Mesendoderm (in vitro differentiated cells): Measurements from ENCODE around the gene KCNQ5.
"Not testable (repeated sequence)": the region's sequence is repeated elsewhere in the genome, so short reads cannot be mapped to it uniquely, and the experiment has no call there.

Experiments
- DNase-seq: peaks from one replicate; pipeline ENCODE4 v3.0.0; 2013
- H2AK5ac ChIP-seq: 2 replicates; pipeline ENCODE4 v1.6.1; 2013; ENCODE audit warnings: low read length, inconsistent platforms
- H2BK120ac ChIP-seq: 2 replicates; pipeline ENCODE4 v1.6.1; 2013; ENCODE audit warnings: low read depth, mild to moderate bottlenecking, low read length, moderate library complexity, mixed read lengths
- H2BK15ac ChIP-seq: replicated peaks from 2 replicates; pipeline ENCODE4 v1.6.1; 2013; ENCODE audit warnings: low read depth, mild to moderate bottlenecking, moderate library complexity
- H2BK5ac ChIP-seq: 2 replicates; pipeline ENCODE4 v1.6.1; 2013; ENCODE audit warnings: low read length, inconsistent platforms
- H3K18ac ChIP-seq: 2 replicates; pipeline ENCODE4 v1.6.1; 2013; ENCODE audit warnings: mild to moderate bottlenecking, low read length, mixed read lengths
- H3K23ac ChIP-seq: one replicate; pipeline ENCODE4 v1.6.1; 2013; ENCODE audit warnings: low read length
- H3K27ac ChIP-seq: 2 replicates; pipeline ENCODE4 v1.5.1; 2013; ENCODE audit warnings: low read depth, mild to moderate bottlenecking, inconsistent platforms, low read length, moderate library complexity
- H3K27me3 ChIP-seq: 2 replicates; pipeline ENCODE4 v1.6.1; 2013; ENCODE audit warnings: low read length, control low read depth, mild to moderate bottlenecking, inconsistent platforms; ENCODE audit not compliant: insufficient read depth, poor library complexity
- H3K36me3 ChIP-seq: 2 replicates; pipeline ENCODE4 v1.6.1; 2013; ENCODE audit warnings: low read length, inconsistent platforms; ENCODE audit not compliant: control insufficient read depth, insufficient read depth
- H3K4ac ChIP-seq: one replicate; pipeline ENCODE4 v1.6.1; 2013; ENCODE audit warnings: low read depth, mild to moderate bottlenecking, low read length, moderate library complexity
- H3K4me1 ChIP-seq: 2 replicates; pipeline ENCODE4 v1.6.1; 2013; ENCODE audit warnings: low read depth, low read length, inconsistent platforms; ENCODE audit not compliant: control insufficient read depth
- H3K4me2 ChIP-seq: 2 replicates; pipeline ENCODE4 v1.6.1; 2013; ENCODE audit warnings: low read length
- H3K4me3 ChIP-seq: 2 replicates; pipeline ENCODE4 v1.5.1; 2013; ENCODE audit warnings: mild to moderate bottlenecking, low read length
- H3K56ac ChIP-seq: one replicate; pipeline ENCODE4 v1.6.1; 2013; ENCODE audit warnings: low read length
- H3K79me1 ChIP-seq: 2 replicates; pipeline ENCODE4 v1.6.1; 2013; ENCODE audit warnings: low read length, inconsistent platforms
- H3K79me2 ChIP-seq: 2 replicates; pipeline ENCODE4 v1.6.1; 2013; ENCODE audit warnings: mild to moderate bottlenecking, low read length; ENCODE audit not compliant: control insufficient read depth, insufficient read depth
- H3K9ac ChIP-seq: 2 replicates; pipeline ENCODE4 v1.6.1; 2013; ENCODE audit warnings: low read length, inconsistent platforms
- H4K5ac ChIP-seq: one replicate; pipeline ENCODE4 v1.6.1; 2013; ENCODE audit warnings: low read length
- H4K8ac ChIP-seq: one replicate; pipeline ENCODE4 v1.6.1; 2013; ENCODE audit warnings: low read depth, mild to moderate bottlenecking, control low read depth, low read length, moderate library complexity
- WGBS: extraction: QIAGEN DNeasy Blood & Tissue Kit; methylation state at CpG from one replicate; pipeline ENCODE4 v1.1.7; 2013; ENCODE audit warnings: low lambda C conversion rate, missing lambda C conversion rate; ENCODE audit not compliant: insufficient coverage; ENCODE audit errors: extremely low coverage; 5-methylcytosine and 5-hydroxymethylcytosine counted together

Gene KCNQ5

GRCh38 chr6:73180763-73181619, 559.1 kb downstream of the KCNQ5 start:
- H3K79me2 ChIP-seq = no peaks in the 10 kb centered on the region
- no peak overlapping the region for H3K4ac ChIP-seq
- no CpG with 5 or more reads among the region's 7 CpGs for WGBS
- H3K36me3 ChIP-seq = no peaks in the 10 kb centered on the region
- H3K27ac ChIP-seq = no peak overlapping the region
- H3K79me1 ChIP-seq = no peaks in the 10 kb centered on the region
- no peak overlapping the region for H4K8ac ChIP-seq
- no peak overlapping the region for H2BK15ac ChIP-seq
- no peak overlapping the region for H3K56ac ChIP-seq
- no peak overlapping the region for H2BK120ac ChIP-seq
- H3K4me3 ChIP-seq = no peak overlapping the region
- no peak overlapping the region for H3K9ac ChIP-seq
- no peak overlapping the region for H4K5ac ChIP-seq
- H2BK5ac ChIP-seq = no peak overlapping the region
- H2AK5ac ChIP-seq = no peak overlapping the region
- peak; percentile 54 for DNase-seq
- no peak overlapping the region for H3K18ac ChIP-seq
- no peaks in the 10 kb centered on the region for H3K4me1 ChIP-seq
- no peak overlapping the region for H3K4me2 ChIP-seq
- H3K27me3 ChIP-seq = no peaks in the 10 kb centered on the region
- H3K23ac ChIP-seq = no peak overlapping the region

DNA sequence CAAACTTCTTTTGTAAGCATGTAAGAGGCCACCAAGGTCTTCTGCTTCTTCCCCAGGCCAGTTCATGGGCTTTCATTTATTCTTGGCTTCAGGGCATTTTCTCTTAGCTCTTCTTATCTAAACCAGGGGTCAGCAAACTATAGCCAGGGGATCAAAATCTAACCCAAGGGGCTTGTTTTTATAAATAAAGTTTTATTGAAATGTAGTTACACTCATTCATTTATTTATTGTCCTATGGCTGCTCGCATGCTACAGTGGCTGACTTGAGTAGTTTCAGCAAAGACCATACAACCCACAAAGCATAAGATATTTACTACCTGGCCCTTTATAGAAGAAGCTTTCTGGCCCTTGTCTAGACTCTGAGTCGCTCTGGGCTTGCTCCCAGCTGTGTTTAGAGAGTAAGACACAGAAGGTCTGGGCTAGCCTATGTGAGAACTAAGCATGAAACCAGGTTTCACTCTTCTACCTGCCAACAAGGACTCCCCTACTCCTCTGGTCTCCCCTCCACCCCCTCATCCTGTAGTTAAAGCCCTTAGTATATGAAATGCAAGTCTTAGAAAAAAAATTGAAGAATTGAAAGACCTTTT, 560.2 kb downstream of the KCNQ5 start:
- H3K4me3 ChIP-seq = no peak overlapping the region
- H3K56ac ChIP-seq = no peak overlapping the region
- H3K79me1 ChIP-seq = no peaks in the 10 kb centered on the region
- H2AK5ac ChIP-seq = no peak overlapping the region
- WGBS = no CpG with 5 or more reads among the region's 2 CpGs
- no peak overlapping the region for H4K5ac ChIP-seq
- H3K36me3 ChIP-seq = no peaks in the 10 kb centered on the region
- H3K27ac ChIP-seq = no peak overlapping the region
- H3K23ac ChIP-seq = no peak overlapping the region
- no peak overlapping the region for H3K9ac ChIP-seq
- H2BK15ac ChIP-seq = no peak overlapping the region
- no peak overlapping the region for H3K4me2 ChIP-seq
- H3K27me3 ChIP-seq = no peaks in the 10 kb centered on the region
- H3K4ac ChIP-seq = no peak overlapping the region
- DNase-seq = no peak
- H4K8ac ChIP-seq = no peak overlapping the region
- H3K79me2 ChIP-seq = no peaks in the 10 kb centered on the region
- no peak overlapping the region for H3K18ac ChIP-seq
- H3K4me1 ChIP-seq = no peaks in the 10 kb centered on the region
- H2BK5ac ChIP-seq = no peak overlapping the region
- no peak overlapping the region for H2BK120ac ChIP-seq

DNA sequence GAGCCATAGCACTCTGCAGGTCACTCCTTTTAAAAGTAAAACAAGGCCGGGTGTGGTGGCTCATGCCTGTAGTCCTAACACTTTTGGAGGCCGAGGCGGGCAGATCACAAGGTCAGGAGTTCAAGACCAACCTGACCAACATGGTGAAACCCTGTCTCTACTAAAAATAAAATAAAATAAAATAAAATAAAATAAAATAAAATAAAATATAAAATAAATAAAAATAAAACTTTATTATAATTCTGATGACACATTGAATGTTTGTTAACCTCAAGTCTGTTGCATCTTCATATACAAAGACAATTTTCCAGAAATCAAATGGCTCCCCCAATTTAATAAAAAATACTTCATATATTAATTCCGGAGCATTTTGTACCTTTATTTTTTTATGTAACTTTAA, 571.4 kb downstream of the KCNQ5 start:
- not testable (repeated sequence) for H3K18ac ChIP-seq, H3K56ac ChIP-seq, H2BK120ac ChIP-seq, H2AK5ac ChIP-seq, H4K8ac ChIP-seq, H3K79me1 ChIP-seq, H4K5ac ChIP-seq, H3K9ac ChIP-seq, H3K4me3 ChIP-seq, H3K4ac ChIP-seq, DNase-seq, H2BK15ac ChIP-seq, H3K4me1 ChIP-seq, H3K79me2 ChIP-seq, H3K23ac ChIP-seq, H3K27ac ChIP-seq, H3K36me3 ChIP-seq, H2BK5ac ChIP-seq, H3K27me3 ChIP-seq, H3K4me2 ChIP-seq
- 100% methylated on average over 1 of the region's 4 CpGs for WGBS

GRCh38 chr6:73194744-73195143, 572.9 kb downstream of the KCNQ5 start:
- Histone ChIP-seq H3K79me1 (no peaks in the 10 kb centered on the region), H3K79me2 (no peaks in the 10 kb centered on the region), H3K36me3 (no peaks in the 10 kb centered on the region), H3K4me3 (no peak overlapping the region), H3K23ac (no peak overlapping the region), H3K18ac (no peak overlapping the region), H3K4me2 (no peak overlapping the region), H3K4ac (no peak overlapping the region), H2AK5ac (no peak overlapping the region), H4K5ac (no peak overlapping the region), H2BK15ac (no peak overlapping the region), H2BK120ac (no peak overlapping the region), H3K27me3 (no peaks in the 10 kb centered on the region), H3K56ac (no peak overlapping the region), H3K4me1 (no peaks in the 10 kb centered on the region), H3K27ac (no peak overlapping the region), H3K9ac (no peak overlapping the region), H4K8ac (no peak overlapping the region), H2BK5ac (no peak overlapping the region)
- DNase-seq = no peak
- WGBS = no CpG with 5 or more reads among the region's 7 CpGs

- no CpG with 5 or more reads among the region's 3 CpGs for WGBS
- Histone ChIP-seq H3K4me1 (no peaks in the 10 kb centered on the region), H3K79me2 (no peaks in the 10 kb centered on the region), H3K4ac (no peak overlapping the region), H3K23ac (no peak overlapping the region), H3K79me1 (no peaks in the 10 kb centered on the region), H2BK120ac (no peak overlapping the region), H3K27me3 (no peaks in the 10 kb centered on the region), H3K9ac (no peak overlapping the region), H3K27ac (no peak overlapping the region), H4K5ac (no peak overlapping the region), H3K4me2 (no peak overlapping the region), H3K4me3 (no peak overlapping the region), H2BK15ac (no peak overlapping the region), H3K18ac (no peak overlapping the region), H3K56ac (no peak overlapping the region), H3K36me3 (no peaks in the 10 kb centered on the region), H4K8ac (no peak overlapping the region), H2BK5ac (no peak overlapping the region), H2AK5ac (no peak overlapping the region)
- no peak for DNase-seq
Measured at GRCh38 chr6:73200247-73200646, 578.4 kb downstream of the KCNQ5 start.
